NB4 (cell line): Measurements from ENCODE around the gene RPL27A.

Experiments used
- CTCF ChIP-seq: IDR thresholded peaks from one replicate; pipeline ENCODE4 v1.5.1; 2012; ENCODE audit warnings: low read depth, low read length
- POLR2A ChIP-seq: IDR thresholded peaks from 2 replicates; pipeline ENCODE4 v1.6.1; 2011; ENCODE audit warnings: mild to moderate bottlenecking; ENCODE audit not compliant: insufficient read length; ENCODE audit errors: extremely low read depth

DNA sequence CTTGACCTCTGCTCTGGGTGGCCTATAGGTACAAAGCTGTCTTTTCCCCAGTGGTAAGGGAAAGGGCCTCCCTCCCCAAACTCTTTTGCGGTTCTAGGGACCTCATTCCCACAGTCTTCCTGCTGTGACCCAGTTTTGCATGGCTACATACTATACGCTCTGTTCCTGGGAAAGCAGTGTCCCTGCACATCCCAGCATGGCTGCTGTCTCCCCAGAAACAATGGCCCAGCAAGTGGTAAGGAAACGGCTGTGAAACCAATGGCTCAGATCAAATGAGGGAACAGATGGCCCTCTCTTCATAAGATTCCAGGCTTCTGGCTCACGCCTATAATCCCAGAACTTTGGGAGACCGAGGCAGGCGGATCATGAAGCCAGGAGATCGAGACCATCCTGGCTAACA, 41.1 kb downstream of the RPL27A start:
- TF ChIP-seq CTCF = no peak
- TF ChIP-seq POLR2A = no peak
